Mesenteric fat pad (tissue), 1 donor: Measurements from ENCODE around the gene CHPF2. TPM values are rescaled to one million over a fixed set of nuclear protein-coding genes. Genes with fewer than 3 reads are reported as not detected.

Experiments
- DNase-seq: peaks from one replicate; pipeline ENCODE4 v3.0.0-alpha.2; 2020; ENCODE audit warnings: low spot score
- total RNA-seq: library from RNA; stranded (reverse); fragmentation: NEBNext Ultra II Directional; extraction: Animal tissue kit (Norgen Biotek cat#: 25700); gene quantifications from one replicate; pipeline ENCODE4 v1.2.1, GENCODE V29; 2021
- donor health status: DM: yes; HTN: yes; CAD: no.

CHPF2 gene
- total RNA-seq, 1 donor from 2014 or later: 42.1 TPM

GRCh38 chr7:151245360-151246101 is 13.2 kb downstream of the CHPF2 start:
- DNase-seq: no peak

GRCh38 chr7:151246102-151246850 is 14.0 kb downstream of the CHPF2 start:
- DNase-seq: no peak

GRCh38 chr7:151246851-151247580 is 14.7 kb downstream of the CHPF2 start:
- DNase-seq: no peak

- DNase-seq: no peak
Measured at GRCh38 chr7:151247611-151248345, 15.5 kb downstream of the CHPF2 start.

- no peak for DNase-seq
Measured at GRCh38 chr7:151248346-151249033, 16.2 kb downstream of the CHPF2 start, which contains the start of gene SMARCD3. Gene SMARCD3, minus strand, starts transcription at chr7:151248694. Its CDS starts 132 bp downstream, at chr7:151248562.

GRCh38 chr7:151249034-151249731 is 16.9 kb downstream of the CHPF2 start:
- no peak for DNase-seq

GRCh38 chr7:151249732-151250072 is 17.4 kb downstream of the CHPF2 start:
- no peak for DNase-seq

GRCh38 chr7:151250181-151251132 is 18.2 kb downstream of the CHPF2 start:
- DNase-seq: no peak

- no peak for DNase-seq
Measured at GRCh38 chr7:151251328-151251688, 19.0 kb downstream of the CHPF2 start.

- DNase-seq: no peak
Measured at GRCh38 chr7:151251689-151252560, 19.6 kb downstream of the CHPF2 start.

- DNase-seq: no peak
Measured at GRCh38 chr7:151252561-151252835, 20.2 kb downstream of the CHPF2 start.

- no peak for DNase-seq
Measured at GRCh38 chr7:151252961-151253711, 20.9 kb downstream of the CHPF2 start.

GRCh38 chr7:151254316-151254715 is 22.0 kb downstream of the CHPF2 start:
- DNase-seq: no peak

- no peak for DNase-seq
Measured at GRCh38 chr7:151254851-151255250, 22.6 kb downstream of the CHPF2 start.

GRCh38 chr7:151255390-151255789 is 23.1 kb downstream of the CHPF2 start:
- DNase-seq: no peak

GRCh38 chr7:151256410-151257045 is 24.2 kb downstream of the CHPF2 start:
- DNase-seq: no peak

- DNase-seq: no peak
Measured at GRCh38 chr7:151257990-151258389, 25.7 kb downstream of the CHPF2 start.
